Activated T-helper 17 cell treated with anti-CD3 and anti-CD28 coated beads, Interleukin-2, amount 50 U/mL, for 72 hours (primary cell): Measurements from ENCODE around the gene BICD2. TPM values are rescaled to one million over a fixed set of nuclear protein-coding genes. Genes with fewer than 3 reads are reported as not detected.
A peak's percentile ranks its signal among the peaks of the same experiment; 100 is the strongest.

Experiments
- ATAC-seq: fragments of 150-1000 bp; cut with Tn5 transposase; replicated peaks from 2 replicates; pipeline ENCODE4 v1.10.0; 2021; ENCODE audit warnings: mild to moderate bottlenecking, moderate library complexity
- H3K27ac Mint-ChIP-seq: one replicate; pipeline ENCODE4 v1.8.0; 2022; ENCODE audit warnings: mixed read lengths
- H3K27me3 Mint-ChIP-seq: one replicate; pipeline ENCODE4 v1.8.0; 2022; ENCODE audit warnings: mixed read lengths
- H3K36me3 Mint-ChIP-seq: one replicate; pipeline ENCODE4 v1.8.0; 2022; ENCODE audit warnings: low read depth, mild to moderate bottlenecking, mixed read lengths
- H3K4me1 Mint-ChIP-seq: one replicate; pipeline ENCODE4 v1.8.0; 2022; ENCODE audit warnings: mixed read lengths
- H3K4me3 Mint-ChIP-seq: one replicate; pipeline ENCODE4 v1.8.0; 2022; ENCODE audit warnings: mild to moderate bottlenecking, mixed read lengths
- H3K9me3 Mint-ChIP-seq: one replicate; pipeline ENCODE4 v1.8.0; 2022; ENCODE audit warnings: mixed read lengths
- total RNA-seq, 2 donors: library from RNA; stranded (reverse); gene quantifications; one replicate each; pipeline ENCODE4 v1.2.3, GENCODE V29; 2022

The BICD2 gene
- total RNA-seq, 2 donors from 2014 or later = 14.2 to 24.9 TPM

- Mint-ChIP-seq H3K27me3 (no peaks in the 10 kb centered on the region), H3K27ac (peak within 1 kb of the TSS; percentile 87), H3K4me1 (peaks cover 23% of the 10 kb centered on the region), H3K9me3 (no peaks in the 10 kb centered on the region), H3K36me3 (peaks cover 19% of the 10 kb centered on the region), H3K4me3 (peak within 1 kb of the TSS; percentile 90)
- ATAC-seq = peak; percentile 96
Observed at GRCh38 chr9:92669890-92670708, 94.5 kb downstream of the BICD2 start, which contains the start of gene IPPK. TSS of gene IPPK (minus strand) at chr9:92670131. CDS start at chr9:92669988, 143 bp downstream.

- peaks cover 25% of the 10 kb centered on the region for H3K36me3 Mint-ChIP-seq
- peak; percentile 15 for ATAC-seq
- H3K4me1 Mint-ChIP-seq = peaks cover 28% of the 10 kb centered on the region
- H3K9me3 Mint-ChIP-seq = no peaks in the 10 kb centered on the region
- H3K27ac Mint-ChIP-seq = peak overlapping the region; percentile 75
- no peaks in the 10 kb centered on the region for H3K27me3 Mint-ChIP-seq
- H3K4me3 Mint-ChIP-seq = peak overlapping the region; percentile 90
Observed at GRCh38 chr9:92669527-92669889, 95.1 kb downstream of the BICD2 start.

- no peak for ATAC-seq
Observed at GRCh38 chr9:92668746-92669526, 95.7 kb downstream of the BICD2 start.

GRCh38 chr9:92666912-92667532 lies 97.6 kb downstream of the BICD2 start:
- peaks cover 32% of the 10 kb centered on the region for H3K4me1 Mint-ChIP-seq
- H3K36me3 Mint-ChIP-seq = peaks cover 25% of the 10 kb centered on the region
- peak overlapping the region; percentile 32 for H3K27ac Mint-ChIP-seq
- peak overlapping the region; percentile 90 for H3K4me3 Mint-ChIP-seq
- no peak for ATAC-seq
- no peaks in the 10 kb centered on the region for H3K27me3 Mint-ChIP-seq
- no peaks in the 10 kb centered on the region for H3K9me3 Mint-ChIP-seq

More at GRCh38 chr9:92668746-92669526, 95.7 kb downstream of the BICD2 start:
- Mint-ChIP-seq H3K36me3 (peaks cover 25% of the 10 kb centered on the region), H3K4me3 (peak overlapping the region; percentile 90), H3K27me3 (no peaks in the 10 kb centered on the region), H3K4me1 (peaks cover 32% of the 10 kb centered on the region), H3K9me3 (no peaks in the 10 kb centered on the region), H3K27ac (peak overlapping the region; percentile 75)

- Mint-ChIP-seq H3K4me3 (no peak overlapping the region), H3K4me1 (peaks cover 38% of the 10 kb centered on the region), H3K9me3 (no peaks in the 10 kb centered on the region), H3K27me3 (no peaks in the 10 kb centered on the region), H3K27ac (peak overlapping the region; percentile 39), H3K36me3 (peaks cover 28% of the 10 kb centered on the region)
- no peak for ATAC-seq
Observed at GRCh38 chr9:92666236-92666635, 98.4 kb downstream of the BICD2 start.

- H3K4me3 Mint-ChIP-seq = no peak overlapping the region
- no peak for ATAC-seq
Observed at GRCh38 chr9:92665836-92666235, 98.8 kb downstream of the BICD2 start.

GRCh38 chr9:92664394-92665152 lies 100.1 kb downstream of the BICD2 start:
- H3K27me3 Mint-ChIP-seq = no peaks in the 10 kb centered on the region
- peaks cover 28% of the 10 kb centered on the region for H3K36me3 Mint-ChIP-seq
- peak overlapping the region; percentile 55 for H3K27ac Mint-ChIP-seq
- no peaks in the 10 kb centered on the region for H3K9me3 Mint-ChIP-seq
- peak overlapping the region; percentile 37 for H3K4me3 Mint-ChIP-seq
- peaks cover 38% of the 10 kb centered on the region for H3K4me1 Mint-ChIP-seq
- ATAC-seq = peak; percentile 39

More at GRCh38 chr9:92665836-92666235, 98.8 kb downstream of the BICD2 start:
- peaks cover 28% of the 10 kb centered on the region for H3K36me3 Mint-ChIP-seq
- no peaks in the 10 kb centered on the region for H3K27me3 Mint-ChIP-seq
- no peaks in the 10 kb centered on the region for H3K9me3 Mint-ChIP-seq
- peaks cover 38% of the 10 kb centered on the region for H3K4me1 Mint-ChIP-seq
- peak overlapping the region; percentile 39 for H3K27ac Mint-ChIP-seq

- Mint-ChIP-seq H3K36me3 (peaks cover 28% of the 10 kb centered on the region), H3K4me1 (peaks cover 35% of the 10 kb centered on the region), H3K9me3 (no peaks in the 10 kb centered on the region), H3K4me3 (no peak overlapping the region), H3K27ac (peak overlapping the region; percentile 61), H3K27me3 (no peaks in the 10 kb centered on the region)
- ATAC-seq = no peak
Observed at GRCh38 chr9:92663951-92664350, 100.7 kb downstream of the BICD2 start.

GRCh38 chr9:92663126-92663525 lies 101.5 kb downstream of the BICD2 start:
- no peak overlapping the region for H3K4me3 Mint-ChIP-seq
- no peak for ATAC-seq
- H3K27ac Mint-ChIP-seq = no peak overlapping the region
- no peaks in the 10 kb centered on the region for H3K27me3 Mint-ChIP-seq
- peaks cover 35% of the 10 kb centered on the region for H3K36me3 Mint-ChIP-seq
- H3K4me1 Mint-ChIP-seq = peaks cover 28% of the 10 kb centered on the region
- no peaks in the 10 kb centered on the region for H3K9me3 Mint-ChIP-seq

- peak overlapping the region; percentile 65 for H3K27ac Mint-ChIP-seq
- ATAC-seq = no peak
- H3K4me1 Mint-ChIP-seq = peaks cover 22% of the 10 kb centered on the region
- H3K36me3 Mint-ChIP-seq = peaks cover 38% of the 10 kb centered on the region
- H3K4me3 Mint-ChIP-seq = no peak overlapping the region
- H3K9me3 Mint-ChIP-seq = no peaks in the 10 kb centered on the region
- no peaks in the 10 kb centered on the region for H3K27me3 Mint-ChIP-seq
Observed at GRCh38 chr9:92661743-92662142, 102.9 kb downstream of the BICD2 start.

Other genes with a start within 250 kb of the BICD2 start
- gene ECM2, start 228.8 kb downstream of the BICD2 start, total RNA-seq = not detected
- 10 to 100 TPM; 15.1 to 18.1 TPM for gene IPPK, start 94.7 kb downstream of the BICD2 start, total RNA-seq
- 10 to 100 TPM in 1 of 2 donors, 1 to 10 TPM in 1; 9.9 to 17.0 TPM for gene ZNF484, start 113.2 kb upstream of the BICD2 start, total RNA-seq
- gene FGD3, start 182.7 kb upstream of the BICD2 start, total RNA-seq = 10 to 100 TPM; 70.6 to 80.2 TPM